GM12878 (cell line): ENCODE measurements around the gene RGS12. TPM values are rescaled to one million over a fixed set of nuclear protein-coding genes. Genes with fewer than 3 reads are reported as not detected.

Source experiments
- ATAC-seq: fragments of 200-7000 bp; cut with Tn5 transposase; 3 replicates; pipeline ENCODE4 v1.9.1; 2020; ENCODE audit warnings: mild to moderate bottlenecking, moderate library complexity
- BruUV-seq: library from RNA; stranded (reverse); fragments of 400-500 nt; replicated peaks from 2 replicates; lab custom pipeline; 2021; lab: Mats Ljungman, UMichigan
- CTCF ChIA-PET: fragments of 300-600 bp; sonication (Branson Sonifier 250); formaldehyde crosslinking; extraction: SDS; loops from one replicate; lab custom pipeline; 2021; ENCODE audit warnings: inconsistent platforms; lab: Yijun Ruan, JAX
- POLR2A ChIA-PET: fragments of 350-600 bp; formaldehyde crosslinking; extraction: SDS; loops from one replicate; lab custom pipeline; 2021; ENCODE audit warnings: inconsistent platforms; lab: Charles Lee
- RAD21 ChIA-PET: fragments of 300-600 bp; sonication (Branson Sonifier 250); formaldehyde crosslinking; loops from one replicate; lab custom pipeline; 2023; ENCODE audit warnings: antibody characterized with exemption; ENCODE audit not compliant: unreplicated experiment; lab: Charles Lee
- SMC1A ChIA-PET: fragments of 300-600 bp; sonication (Branson Sonifier 250); formaldehyde crosslinking; loops from one replicate; lab custom pipeline; 2023; ENCODE audit not compliant: unreplicated experiment, uncharacterized antibody; lab: Charles Lee
- DNase-seq: peaks from one replicate; pipeline ENCODE4 v3.0.0-alpha.2; 2011; ENCODE audit warnings: low read depth, low spot score
- FAIRE-seq: peaks from 3 replicates; lab custom pipeline; 2011; peaks lifted over from hg19 to GRCh38; lab: Jason Lieb, UNC
- H2AFZ ChIP-seq: 2 replicates; pipeline ENCODE4 v1.6.0; 2011; ENCODE audit warnings: low read depth, low read length, control low read depth; ENCODE audit not compliant: control insufficient read depth
- H3K27ac ChIP-seq: 2 replicates; pipeline ENCODE4 v1.5.1; 2011; ENCODE audit warnings: control low read depth; ENCODE audit not compliant: control insufficient read depth, insufficient read depth
- H3K27me3 ChIP-seq, 2 experiments: replicated peaks in 1 of 2; 2 replicates each; pipeline versions ENCODE4 v1.6.0 to v1.6.1; 2011; ENCODE audit warnings: low read length in 1 of 2; ENCODE audit not compliant: control insufficient read depth in 2 of 2, insufficient read depth in 2 of 2
- H3K36me3 ChIP-seq, 2 experiments: 2 replicates each; pipeline ENCODE4 v1.5.1; 2011; ENCODE audit warnings: low read length in 1 of 2; ENCODE audit not compliant: control insufficient read depth in 2 of 2, insufficient read depth in 2 of 2
- H3K4me1 ChIP-seq: 2 replicates; pipeline ENCODE4 v1.6.1; 2011; ENCODE audit warnings: mild to moderate bottlenecking, low read length, moderate library complexity, mixed read lengths; ENCODE audit not compliant: control insufficient read depth, insufficient read depth
- H3K4me2 ChIP-seq: 2 replicates; pipeline ENCODE4 v1.6.0; 2011; ENCODE audit warnings: control low read depth; ENCODE audit not compliant: control insufficient read depth, insufficient read depth
- H3K4me3 ChIP-seq: fragments of 200-600 bp; sonication (generic); 2 replicates; pipeline ENCODE4 v1.5.1; 2016
- H3K79me2 ChIP-seq: 2 replicates; pipeline ENCODE4 v1.6.0; 2011; ENCODE audit warnings: low read length; ENCODE audit not compliant: control insufficient read depth, insufficient read depth
- H3K9ac ChIP-seq: 2 replicates; pipeline ENCODE4 v1.8.0; 2011; ENCODE audit warnings: low read length, control low read depth, mixed read lengths; ENCODE audit not compliant: control insufficient read depth, insufficient read depth
- H3K9me3 ChIP-seq: replicated peaks from 3 replicates; pipeline ENCODE4 v1.5.1; 2011; ENCODE audit warnings: mild to moderate bottlenecking, low read length; ENCODE audit not compliant: control insufficient read depth, insufficient read depth
- H4K20me1 ChIP-seq: 2 replicates; pipeline ENCODE4 v1.6.0; 2011; ENCODE audit not compliant: control insufficient read depth, insufficient read depth
- ASH2L ChIP-seq: fragments of 300-600, 200-600 bp; sonication (generic); IDR thresholded peaks from 2 replicates; pipeline ENCODE4 v1.6.1; 2017; ENCODE audit warnings: low read depth, mild to moderate bottlenecking, borderline replicate concordance
- BACH1 ChIP-seq: fragments of 450-650 bp; IDR thresholded peaks from 2 replicates; pipeline ENCODE4 v1.6.1; 2017; ENCODE audit warnings: mild to moderate bottlenecking, borderline replicate concordance
- BCLAF1 ChIP-seq: fragments of 450-650 bp; IDR thresholded peaks from 2 replicates; pipeline ENCODE4 v1.6.1; 2017; ENCODE audit warnings: antibody characterized with exemption, mild to moderate bottlenecking, moderate library complexity
- CHD4 ChIP-seq: fragments of 200-600 bp; sonication (generic); IDR thresholded peaks from 2 replicates; pipeline ENCODE4 v1.6.1; 2016; ENCODE audit warnings: mild to moderate bottlenecking
- E2F4 ChIP-seq: IDR thresholded peaks from 2 replicates; pipeline ENCODE4 v1.6.1; 2012; ENCODE audit warnings: low read depth, low read length, improper control_type of control experiment
- EED ChIP-seq: sonication (generic); IDR thresholded peaks from 2 replicates; pipeline ENCODE4 v1.6.1; 2016; ENCODE audit warnings: antibody characterized with exemption, low read depth
- HSF1 ChIP-seq: fragments of 150-350 bp; IDR thresholded peaks from 2 replicates; pipeline ENCODE4 v1.6.1; 2014; ENCODE audit warnings: mild to moderate bottlenecking, low read depth, low read length
- IRF5 ChIP-seq: fragments of 450-650 bp; IDR thresholded peaks from 2 replicates; pipeline ENCODE4 v1.6.1; 2017; ENCODE audit warnings: borderline replicate concordance
- MEF2A ChIP-seq: IDR thresholded peaks from 2 replicates; pipeline ENCODE4 v1.6.1; 2011; ENCODE audit warnings: low read depth, mild to moderate bottlenecking, low read length, moderate library complexity; ENCODE audit not compliant: insufficient read depth
- POU2F2 ChIP-seq: IDR thresholded peaks from 3 replicates; pipeline ENCODE4 v1.6.1; 2011; ENCODE audit warnings: low read depth, mild to moderate bottlenecking, low read length, borderline replicate concordance
- USF1 ChIP-seq: IDR thresholded peaks from 2 replicates; pipeline ENCODE4 v1.6.1; 2011; ENCODE audit warnings: borderline replicate concordance, low read depth, mild to moderate bottlenecking, moderate library complexity, mixed read lengths, low read length; ENCODE audit not compliant: insufficient read depth; ENCODE audit errors: extremely low read length
- WGBS: methylation state at CpG from one replicate; pipeline ENCODE4 v1.1.6; 2016; ENCODE audit warnings: low lambda C conversion rate; ENCODE audit not compliant: insufficient replicate concordance, insufficient coverage; ENCODE audit errors: missing lambda C conversion rate; 5-methylcytosine and 5-hydroxymethylcytosine counted together
- in situ Hi-C: fragments of 300-500 bp; cut with MboI; formaldehyde crosslinking; loops from 9 replicates; pipeline ENCODE4 v1.14.3; 2018; ENCODE audit warnings: mixed read lengths
- intact Hi-C: fragments of 100-400 bp; cut with micrococcal nuclease; formaldehyde crosslinking; loops from one replicate; pipeline ENCODE4 v1.14.2; 2022; ENCODE audit not compliant: unreplicated experiment
- polyA plus RNA-seq, 11 experiments: library from polyadenylated mRNA; depleted of rRNA in 4 of 11; unstranded in 6 of 11; stranded (reverse) in 5 of 11; fragments of >200 nt; fragmentation: Nextera tagmentation in 4 of 11; fragmentation: Illumina TruSeq in 1 of 11; extraction: Ambion mirVana in 4 of 11; extraction: Trizol in 1 of 11; gene quantifications; 1 replicate in 1 of 11; 2 replicates in 10 of 11; pipeline versions ENCODE4 v1.2.1 to v1.2.3, GENCODE V29; 2011 to 2016; ENCODE audit warnings: inconsistent platforms in 2 of 11, missing spikeins in 2 of 11, low read depth in 1 of 11
- total RNA-seq, 4 experiments: library from RNA; depleted of rRNA in 3 of 4; stranded (reverse); fragments of >200 nt in 3 of 4; fragmentation: Illumina TruSeq in 1 of 4; extraction: Trizol in 1 of 4; gene quantifications; 2 replicates each; pipeline versions ENCODE4 v1.2.1 to v1.2.3, GENCODE V29; 2013 to 2021
- TF ChIP-seq, protein P1 (sequence below): fragments of 450-650 bp; conservative IDR thresholded peaks from 2 replicates; pipeline ENCODE4 v1.6.1; 2017; ENCODE audit warnings: mild to moderate bottlenecking, moderate library complexity

RGS12 gene
- total and polyA plus RNA-seq, 10 of the 15 experiments (the other 5 are each of a cell fraction or from before 2014, with no cell fraction given) = 0.02 to 2.2 (median 0.73) TPM

GRCh38 chr4:3283483-3283882 is 9.3 kb upstream of the RGS12 start (continued):
- TF ChIP-seq USF1 = no peak
- no peak for TF ChIP-seq BACH1
- TF ChIP-seq CHD4 = no peak
- no peak for TF ChIP-seq POU2F2
- no peak for TF ChIP-seq MEF2A
- no peak for TF ChIP-seq EED
- no peak for TF ChIP-seq E2F4
- no peak for TF ChIP-seq HSF1

- no TSS peak for BruUV-seq
- SMC1A ChIA-PET = no interaction called here
- TF ChIP-seq BCLAF1 (no peak), ASH2L (no peak), IRF5 (no peak)
- TF ChIP-seq, protein P1, sequence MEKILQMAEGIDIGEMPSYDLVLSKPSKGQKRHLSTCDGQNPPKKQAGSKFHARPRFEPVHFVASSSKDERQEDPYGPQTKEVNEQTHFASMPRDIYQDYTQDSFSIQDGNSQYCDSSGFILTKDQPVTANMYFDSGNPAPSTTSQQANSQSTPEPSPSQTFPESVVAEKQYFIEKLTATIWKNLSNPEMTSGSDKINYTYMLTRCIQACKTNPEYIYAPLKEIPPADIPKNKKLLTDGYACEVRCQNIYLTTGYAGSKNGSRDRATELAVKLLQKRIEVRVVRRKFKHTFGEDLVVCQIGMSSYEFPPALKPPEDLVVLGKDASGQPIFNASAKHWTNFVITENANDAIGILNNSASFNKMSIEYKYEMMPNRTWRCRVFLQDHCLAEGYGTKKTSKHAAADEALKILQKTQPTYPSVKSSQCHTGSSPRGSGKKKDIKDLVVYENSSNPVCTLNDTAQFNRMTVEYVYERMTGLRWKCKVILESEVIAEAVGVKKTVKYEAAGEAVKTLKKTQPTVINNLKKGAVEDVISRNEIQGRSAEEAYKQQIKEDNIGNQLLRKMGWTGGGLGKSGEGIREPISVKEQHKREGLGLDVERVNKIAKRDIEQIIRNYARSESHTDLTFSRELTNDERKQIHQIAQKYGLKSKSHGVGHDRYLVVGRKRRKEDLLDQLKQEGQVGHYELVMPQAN = no peak
Observed at GRCh38 chr4:3283916-3284315, 8.9 kb upstream of the RGS12 start.

More at GRCh38 chr4:3283916-3284315, 8.9 kb upstream of the RGS12 start:
- Histone ChIP-seq H3K79me2 (no peaks in the 10 kb centered on the region), H3K36me3 (no peaks in the 10 kb centered on the region), H3K27ac (no peak overlapping the region), H3K4me1 (peaks cover 14% of the 10 kb centered on the region), H3K4me3 (no peak overlapping the region), H3K4me2 (no peak overlapping the region), H3K9ac (no peak overlapping the region), H3K9me3 (no peaks in the 10 kb centered on the region; the same call in 2 of the 3 replicates), H3K27me3 (no peaks in the 10 kb centered on the region), H2AFZ (no peak overlapping the region), H4K20me1 (no peaks in the 10 kb centered on the region)
- intact Hi-C loops = no loop called here
- no peak for FAIRE-seq
- ChIA-PET RAD21 (no interaction called here), POLR2A (no interaction called here), CTCF (no interaction called here)
- WGBS = 81% methylated on average over 13 of the region's 13 CpGs
- ATAC-seq = no peak
- in situ Hi-C loops = no loop called here
- no peak for DNase-seq
